SJCRH30 (cell line): ENCODE measurements around the gene GRIA3. TPM values are rescaled to one million over a fixed set of nuclear protein-coding genes. Genes with fewer than 3 reads are reported as not detected.
"Not testable (repeated sequence)": the region's sequence is repeated elsewhere in the genome, so short reads cannot be mapped to it uniquely, and the experiment has no call there.

Source experiments
- DNase-seq, 2 experiments: peaks; one replicate each; pipeline ENCODE4 v3.0.0-alpha.2; 2015 to 2020
- H3K27ac ChIP-seq: fragments of 250-450 bp; sonication (Bioruptor Pico); 2 replicates; pipeline ENCODE4 v1.5.1; 2020; ENCODE audit warnings: mild to moderate bottlenecking, moderate library complexity
- H3K27me3 ChIP-seq: fragments of 250-450 bp; sonication (Bioruptor Pico); 2 replicates; pipeline ENCODE4 v1.5.1; 2020; ENCODE audit warnings: mild to moderate bottlenecking, moderate library complexity
- H3K36me3 ChIP-seq: fragments of 250-450 bp; sonication (Bioruptor Pico); 2 replicates; pipeline ENCODE4 v1.5.1; 2020; ENCODE audit warnings: mild to moderate bottlenecking, moderate library complexity
- H3K4me1 ChIP-seq: fragments of 250-450 bp; sonication (Bioruptor Pico); 2 replicates; pipeline ENCODE4 v1.5.1; 2020; ENCODE audit warnings: mild to moderate bottlenecking, moderate library complexity
- H3K4me3 ChIP-seq: fragments of 250-450 bp; sonication (Bioruptor Pico); 2 replicates; pipeline ENCODE4 v1.5.1; 2020; ENCODE audit warnings: mild to moderate bottlenecking, moderate library complexity
- H3K9me3 ChIP-seq: fragments of 250-450 bp; sonication (Bioruptor Pico); replicated peaks from 2 replicates; pipeline ENCODE4 v1.5.1; 2020; ENCODE audit warnings: mild to moderate bottlenecking, moderate library complexity
- total RNA-seq: library from RNA; depleted of rRNA; stranded (reverse); fragments of >200 nt; shearing (Covaris generic); gene quantifications from 2 replicates; pipeline ENCODE4 v1.2.3, GENCODE V29; 2014

Gene GRIA3
- total RNA-seq, 1 experiment from 2014 or later, result not detected

GRCh38 chrX:123475068-123475724 lies 291.1 kb downstream of the GRIA3 start:
- Histone ChIP-seq H3K4me3 (no peak overlapping the region), H3K27me3 (no peaks in the 10 kb centered on the region), H3K4me1 (no peaks in the 10 kb centered on the region; the same call in none of the 2 replicates), H3K36me3 (no peaks in the 10 kb centered on the region), H3K9me3 (no peaks in the 10 kb centered on the region), H3K27ac (no peak overlapping the region)
- DNase-seq, result peak in 1 of 2 experiments; percentile 18

GRCh38 chrX:123476611-123477219 lies 292.6 kb downstream of the GRIA3 start:
- no peaks in the 10 kb centered on the region; the same call in none of the 2 replicates for H3K4me1 ChIP-seq
- no peak overlapping the region for H3K4me3 ChIP-seq
- H3K27ac ChIP-seq, result no peak overlapping the region
- H3K9me3 ChIP-seq, result no peaks in the 10 kb centered on the region
- H3K27me3 ChIP-seq, result no peaks in the 10 kb centered on the region
- no peaks in the 10 kb centered on the region for H3K36me3 ChIP-seq
- peak; percentile 2 to 3 for DNase-seq

- Histone ChIP-seq H3K27ac (no peak overlapping the region), H3K4me1 (no peaks in the 10 kb centered on the region; the same call in none of the 2 replicates), H3K9me3 (no peaks in the 10 kb centered on the region), H3K4me3 (no peak overlapping the region), H3K36me3 (no peaks in the 10 kb centered on the region), H3K27me3 (no peaks in the 10 kb centered on the region)
- no peak for DNase-seq
Observed at GRCh38 chrX:123477673-123478072, 293.6 kb downstream of the GRIA3 start.

- no peaks in the 10 kb centered on the region for H3K4me1 ChIP-seq
- H3K4me3 ChIP-seq, result no peak overlapping the region
- DNase-seq, result peak in 1 of 2 experiments; percentile 12
- H3K36me3 ChIP-seq, result no peaks in the 10 kb centered on the region
- 0 out of 2 replicates have a peak, but pooled peaks cover 3% of the 10 kb centered on the region for H3K27me3 ChIP-seq
- H3K9me3 ChIP-seq, result no peaks in the 10 kb centered on the region
- no peak overlapping the region for H3K27ac ChIP-seq
Observed at GRCh38 chrX:123481913-123482851, 298.1 kb downstream of the GRIA3 start.

- Histone ChIP-seq H3K27me3 (0 out of 2 replicates have a peak, but pooled peaks cover 5% of the 10 kb centered on the region), H3K27ac (no peak overlapping the region), H3K9me3 (no peaks in the 10 kb centered on the region), H3K4me3 (no peak overlapping the region), H3K36me3 (no peaks in the 10 kb centered on the region), H3K4me1 (no peaks in the 10 kb centered on the region)
- no peak for DNase-seq
Observed at GRCh38 chrX:123486297-123486696, 302.2 kb downstream of the GRIA3 start.

- DNase-seq, result no peak
- Histone ChIP-seq H3K9me3 (no peaks in the 10 kb centered on the region), H3K4me1 (no peaks in the 10 kb centered on the region), H3K27me3 (0 out of 2 replicates have a peak, but pooled peaks cover 5% of the 10 kb centered on the region), H3K4me3 (no peak overlapping the region), H3K27ac (no peak overlapping the region), H3K36me3 (no peaks in the 10 kb centered on the region)
Observed at GRCh38 chrX:123487236-123487635, 303.2 kb downstream of the GRIA3 start.

GRCh38 chrX:123487669-123488068 lies 303.6 kb downstream of the GRIA3 start:
- H3K4me1 ChIP-seq, result no peaks in the 10 kb centered on the region
- no peak overlapping the region for H3K27ac ChIP-seq
- DNase-seq, result no peak
- no peaks in the 10 kb centered on the region for H3K9me3 ChIP-seq
- H3K36me3 ChIP-seq, result no peaks in the 10 kb centered on the region
- H3K4me3 ChIP-seq, result no peak overlapping the region
- 0 out of 2 replicates have a peak, but pooled peaks cover 5% of the 10 kb centered on the region for H3K27me3 ChIP-seq

- H3K36me3 ChIP-seq, result no peaks in the 10 kb centered on the region
Observed at GRCh38 chrX:123489011-123489410, 304.9 kb downstream of the GRIA3 start.

GRCh38 chrX:123493857-123494256 lies 309.8 kb downstream of the GRIA3 start:
- no peaks in the 10 kb centered on the region for H3K36me3 ChIP-seq
- H3K4me1 ChIP-seq, result no peaks in the 10 kb centered on the region
- H3K4me3 ChIP-seq, result no peak overlapping the region
- DNase-seq, result no peak
- 0 out of 2 replicates have a peak, but pooled peaks cover 3% of the 10 kb centered on the region for H3K27me3 ChIP-seq
- no peaks in the 10 kb centered on the region for H3K9me3 ChIP-seq
- H3K27ac ChIP-seq, result no peak overlapping the region

More at GRCh38 chrX:123489011-123489410, 304.9 kb downstream of the GRIA3 start:
- H3K4me3 ChIP-seq, result no peak overlapping the region
- no peaks in the 10 kb centered on the region for H3K4me1 ChIP-seq
- 0 out of 2 replicates have a peak, but pooled peaks cover 5% of the 10 kb centered on the region for H3K27me3 ChIP-seq
- H3K9me3 ChIP-seq, result no peaks in the 10 kb centered on the region
- DNase-seq, result no peak
- H3K27ac ChIP-seq, result no peak overlapping the region

GRCh38 chrX:123499787-123500186 lies 315.7 kb downstream of the GRIA3 start:
- Histone ChIP-seq H3K27me3 (no peaks in the 10 kb centered on the region), H3K27ac (no peak overlapping the region), H3K4me1 (no peaks in the 10 kb centered on the region), H3K9me3 (no peaks in the 10 kb centered on the region), H3K4me3 (no peak overlapping the region), H3K36me3 (no peaks in the 10 kb centered on the region)
- no peak for DNase-seq

GRCh38 chrX:123504047-123504446 lies 320.0 kb downstream of the GRIA3 start:
- Histone ChIP-seq H3K4me3 (no peak overlapping the region), H3K9me3 (no peaks in the 10 kb centered on the region), H3K4me1 (no peaks in the 10 kb centered on the region), H3K27me3 (no peaks in the 10 kb centered on the region), H3K27ac (no peak overlapping the region), H3K36me3 (no peaks in the 10 kb centered on the region)
- no peak for DNase-seq

- Histone ChIP-seq H3K9me3 (no peaks in the 10 kb centered on the region), H3K27ac (no peak overlapping the region), H3K4me3 (no peak overlapping the region), H3K27me3 (no peaks in the 10 kb centered on the region), H3K4me1 (no peaks in the 10 kb centered on the region), H3K36me3 (no peaks in the 10 kb centered on the region)
- DNase-seq, result no peak
Observed at GRCh38 chrX:123504630-123505270, 320.7 kb downstream of the GRIA3 start.

GRCh38 chrX:123513585-123514278 lies 329.7 kb downstream of the GRIA3 start:
- H3K27ac ChIP-seq, result no peak overlapping the region
- DNase-seq, result no peak
- no peaks in the 10 kb centered on the region for H3K36me3 ChIP-seq
- H3K4me3 ChIP-seq, result no peak overlapping the region
- no peaks in the 10 kb centered on the region for H3K4me1 ChIP-seq
- peaks cover 6% of the 10 kb centered on the region; the same call in 1 of the 2 replicates for H3K9me3 ChIP-seq
- no peaks in the 10 kb centered on the region for H3K27me3 ChIP-seq

- not testable (repeated sequence) for H3K9me3 ChIP-seq, H3K36me3 ChIP-seq, H3K27ac ChIP-seq, DNase-seq, H3K4me1 ChIP-seq, H3K4me3 ChIP-seq, H3K27me3 ChIP-seq
Observed at GRCh38 chrX:123514279-123514640, 330.2 kb downstream of the GRIA3 start.
